Mucosa of descending colon (tissue), 3 donors: ENCODE measurements around the gene TTC13. TPM values are rescaled to one million over a fixed set of nuclear protein-coding genes. Genes with fewer than 3 reads are reported as not detected.

Experiments used
- ATAC-seq: fragments of 200-7000 bp; cut with Tn5 transposase; one replicate; pipeline ENCODE4 v1.9.1; 2020; ENCODE audit warnings: mild to moderate bottlenecking, moderate library complexity
- DNase-seq, 3 donors: peaks; one replicate each; pipeline ENCODE4 v3.0.0-alpha.2; 2020
- H3K36me3 ChIP-seq: fragments of 200-600 bp; one replicate; pipeline ENCODE4 v1.8.0; 2021; ENCODE audit warnings: low read depth, mild to moderate bottlenecking
- H3K4me1 ChIP-seq: fragments of 200-600 bp; one replicate; pipeline ENCODE4 v1.8.0; 2021; ENCODE audit warnings: low read depth, mild to moderate bottlenecking
- H3K4me3 ChIP-seq: fragments of 200-600 bp; one replicate; pipeline ENCODE4 v1.8.0; 2021; ENCODE audit warnings: mild to moderate bottlenecking
- H3K9me3 ChIP-seq: fragments of 200-600 bp; one replicate; pipeline ENCODE4 v1.8.0; 2021; ENCODE audit warnings: mild to moderate bottlenecking
- intact Hi-C, 2 donors: fragments of 100-400 bp; cut with DNase I in 1 of 2; cut with micrococcal nuclease in 1 of 2; formaldehyde crosslinking; loops; one replicate each; pipeline versions ENCODE4 v1.11.0 to v1.11.1; 2022; cut with DNase I, micrococcal nuclease
- total RNA-seq, 3 donors: library from RNA; stranded (reverse); fragmentation: NEBNext Ultra II Directional in 2 of 3; extraction: Animal tissue kit (Norgen Biotek cat#: 25700) in 2 of 3; gene quantifications; one replicate each; pipeline versions ENCODE4 v1.2.1 to v1.2.4, GENCODE V29; 2021 to 2023
- TF ChIP-seq, protein P1 (sequence below): fragments of 200-600 bp; IDR thresholded peaks from one replicate; pipeline ENCODE4 v1.8.0; 2022; ENCODE audit warnings: antibody characterized with exemption, mild to moderate bottlenecking
- donor health status: DM: no; HTN: no; CAD: no; lungs with moderate emphysema.
- donor health status: DM: no; HTN: no; CAD: no.
- donor health status: DM: no; HTN: yes; CAD: no.

Gene TTC13
- total RNA-seq, 3 donors from 2014 or later = 24.0 to 39.7 (median 28.4) TPM

DNA sequence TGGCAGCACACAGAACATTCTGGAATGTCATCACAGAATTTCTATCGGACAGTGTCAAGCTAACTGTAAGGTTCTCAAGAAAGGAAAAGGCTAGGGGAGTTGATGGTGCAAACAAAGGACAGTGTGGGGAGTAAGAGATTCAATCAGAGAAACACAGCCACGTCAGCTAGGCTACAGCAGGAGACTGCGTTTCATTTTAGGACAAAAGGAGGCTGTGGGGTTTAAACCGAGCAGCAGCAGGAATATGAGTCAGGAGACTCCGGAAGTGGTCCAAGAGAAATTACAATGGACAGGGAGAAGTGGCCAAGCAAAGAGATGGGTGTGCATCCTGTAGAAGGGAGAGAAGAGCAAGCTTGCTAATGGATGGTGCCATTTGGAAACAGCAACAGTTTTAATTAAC, 72.9 kb downstream of the TTC13 start:
- no peak overlapping the region for H3K4me3 ChIP-seq
- H3K36me3 ChIP-seq = no peaks in the 10 kb centered on the region
- intact Hi-C loops = no loop called here
- TF ChIP-seq, protein P1, sequence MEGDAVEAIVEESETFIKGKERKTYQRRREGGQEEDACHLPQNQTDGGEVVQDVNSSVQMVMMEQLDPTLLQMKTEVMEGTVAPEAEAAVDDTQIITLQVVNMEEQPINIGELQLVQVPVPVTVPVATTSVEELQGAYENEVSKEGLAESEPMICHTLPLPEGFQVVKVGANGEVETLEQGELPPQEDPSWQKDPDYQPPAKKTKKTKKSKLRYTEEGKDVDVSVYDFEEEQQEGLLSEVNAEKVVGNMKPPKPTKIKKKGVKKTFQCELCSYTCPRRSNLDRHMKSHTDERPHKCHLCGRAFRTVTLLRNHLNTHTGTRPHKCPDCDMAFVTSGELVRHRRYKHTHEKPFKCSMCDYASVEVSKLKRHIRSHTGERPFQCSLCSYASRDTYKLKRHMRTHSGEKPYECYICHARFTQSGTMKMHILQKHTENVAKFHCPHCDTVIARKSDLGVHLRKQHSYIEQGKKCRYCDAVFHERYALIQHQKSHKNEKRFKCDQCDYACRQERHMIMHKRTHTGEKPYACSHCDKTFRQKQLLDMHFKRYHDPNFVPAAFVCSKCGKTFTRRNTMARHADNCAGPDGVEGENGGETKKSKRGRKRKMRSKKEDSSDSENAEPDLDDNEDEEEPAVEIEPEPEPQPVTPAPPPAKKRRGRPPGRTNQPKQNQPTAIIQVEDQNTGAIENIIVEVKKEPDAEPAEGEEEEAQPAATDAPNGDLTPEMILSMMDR = no peak
- H3K4me1 ChIP-seq = no peaks in the 10 kb centered on the region
- no peaks in the 10 kb centered on the region for H3K9me3 ChIP-seq
- ATAC-seq (no peak), DNase-seq (no peak)

DNA sequence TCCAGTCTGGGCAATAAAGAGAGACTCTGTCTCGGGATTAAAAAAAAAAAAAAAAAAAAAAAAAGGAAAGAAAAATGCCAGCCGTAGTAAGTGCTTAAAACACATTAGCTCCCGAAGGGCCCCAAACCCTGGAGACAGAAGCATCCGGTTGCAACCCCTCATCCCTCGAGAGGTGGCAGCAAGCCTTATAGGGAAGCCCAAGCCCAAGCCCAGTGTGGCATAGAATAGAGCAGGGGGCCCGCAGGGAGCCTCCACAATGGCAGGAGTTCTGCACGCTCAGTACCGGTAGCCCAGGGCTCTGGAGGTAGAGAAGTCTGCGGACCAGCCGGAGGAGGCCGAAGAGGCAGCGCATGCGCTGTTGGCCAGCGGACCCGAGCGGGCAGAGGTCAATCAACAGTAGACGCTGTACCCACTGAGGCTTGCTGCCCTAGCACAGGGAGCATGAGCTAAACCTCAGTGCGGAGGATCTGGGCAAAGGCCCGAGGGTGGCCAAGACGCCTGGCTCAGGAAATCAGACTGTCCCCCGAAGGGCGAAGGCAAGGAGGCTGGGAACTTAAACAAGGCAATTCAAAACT, 76.2 kb downstream of the TTC13 start:
- TF ChIP-seq, protein P1 = no peak
- intact Hi-C loops = no loop called here
- ATAC-seq (no peak), DNase-seq (no peak)
- no peak overlapping the region for H3K4me3 ChIP-seq
- no peaks in the 10 kb centered on the region for H3K4me1 ChIP-seq
- H3K9me3 ChIP-seq = no peaks in the 10 kb centered on the region
- H3K36me3 ChIP-seq = no peaks in the 10 kb centered on the region

- intact Hi-C loops = no loop called here
- Histone ChIP-seq H3K36me3 (no peaks in the 10 kb centered on the region), H3K4me3 (no peak overlapping the region), H3K4me1 (no peaks in the 10 kb centered on the region), H3K9me3 (no peaks in the 10 kb centered on the region)
- ATAC-seq = no peak
- DNase-seq = no peak
- TF ChIP-seq, protein P1 = no peak
Measured at GRCh38 chr1:230901671-230902070, 77.0 kb downstream of the TTC13 start.

- Histone ChIP-seq H3K4me1 (no peaks in the 10 kb centered on the region), H3K36me3 (no peaks in the 10 kb centered on the region), H3K9me3 (no peaks in the 10 kb centered on the region), H3K4me3 (no peak overlapping the region)
- ATAC-seq = no peak
- intact Hi-C loops = no loop called here
- TF ChIP-seq, protein P1 = no peak
- no peak for DNase-seq
Measured at GRCh38 chr1:230900984-230901383, 77.7 kb downstream of the TTC13 start.

DNA sequence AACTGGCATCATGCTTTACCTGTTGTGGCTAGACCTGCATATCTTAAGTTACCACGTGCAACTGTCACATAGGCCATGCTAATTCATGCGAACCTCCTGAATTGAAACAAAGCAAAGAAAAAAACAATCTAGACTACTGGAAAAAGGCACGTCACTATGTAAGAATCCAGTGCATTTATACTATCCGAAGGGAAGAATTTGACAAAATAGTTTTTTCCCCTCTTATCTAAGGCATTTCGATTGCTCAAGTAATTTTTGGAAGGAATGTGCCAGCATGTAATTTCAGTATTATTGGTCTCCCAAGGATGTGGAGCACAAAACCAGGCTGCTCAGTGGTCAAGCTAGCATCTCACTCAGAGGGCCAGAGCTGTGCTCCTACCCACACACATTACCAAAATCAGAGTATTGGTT, 78.8 kb downstream of the TTC13 start:
- no peaks in the 10 kb centered on the region for H3K36me3 ChIP-seq
- intact Hi-C loops = no loop called here
- H3K4me3 ChIP-seq = no peak overlapping the region
- no peaks in the 10 kb centered on the region for H3K9me3 ChIP-seq
- ATAC-seq (no peak), DNase-seq (no peak)
- TF ChIP-seq, protein P1 = no peak
- H3K4me1 ChIP-seq = no peaks in the 10 kb centered on the region

- intact Hi-C loops = no loop called here
- no peak for DNase-seq
Measured at GRCh38 chr1:230898748-230899147, 79.9 kb downstream of the TTC13 start.

More at GRCh38 chr1:230898748-230899147, 79.9 kb downstream of the TTC13 start:
- no peaks in the 10 kb centered on the region for H3K36me3 ChIP-seq
- no peaks in the 10 kb centered on the region for H3K4me1 ChIP-seq
- TF ChIP-seq, protein P1 = no peak
- H3K4me3 ChIP-seq = no peak overlapping the region
- H3K9me3 ChIP-seq = no peaks in the 10 kb centered on the region
- ATAC-seq = no peak
